ENCODE results near the gene BANP. TPM values are rescaled to one million over a fixed set of nuclear protein-coding genes. Genes with fewer than 3 reads are reported as not detected.
A peak's percentile ranks its signal among the peaks of the same experiment; 100 is the strongest.
"Not testable (repeated sequence)": the region's sequence is repeated elsewhere in the genome, so short reads cannot be mapped to it uniquely, and the experiment has no call there.

The BANP gene
- total RNA-seq, 1 donor from 2014 or later, result 39.1 TPM

DNA sequence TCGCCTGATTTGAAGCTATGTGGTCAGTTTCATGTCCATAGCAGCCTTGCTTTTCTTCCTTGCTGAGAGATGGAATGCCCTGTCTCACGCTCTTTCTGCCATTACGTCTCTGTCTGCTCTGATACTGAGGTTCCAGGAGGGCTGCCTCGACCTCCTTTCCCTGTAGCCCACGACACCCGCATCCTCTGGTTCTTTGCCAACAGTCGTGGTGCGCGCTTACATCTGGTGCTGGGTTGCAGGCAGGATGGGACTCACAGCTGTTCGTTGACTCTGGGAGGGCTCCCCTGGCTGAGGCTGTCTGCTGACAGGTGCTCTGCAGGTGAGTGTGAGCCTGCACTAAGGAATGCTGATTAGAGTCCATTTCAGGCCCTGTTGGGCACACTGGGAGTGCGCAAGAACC lies 90.3 kb downstream of the BANP start:
- not testable (repeated sequence) for DNase-seq (ENCODE audit: low read depth, low spot score); H3K9me3 Mint-ChIP-seq

GRCh38 chr16:88041986-88042562 lies 90.8 kb downstream of the BANP start:
- H3K27ac Mint-ChIP-seq (ENCODE audit: unreplicated experiment); H3K4me3 Mint-ChIP-seq; H3K4me1 Mint-ChIP-seq: not testable (repeated sequence)

More for the DNA sequence above, 90.3 kb downstream of the BANP start:
- H3K27ac Mint-ChIP-seq (ENCODE audit: unreplicated experiment); H3K36me3 Mint-ChIP-seq (ENCODE audit: low read depth); H3K27me3 Mint-ChIP-seq (ENCODE audit: low read depth); H3K4me3 Mint-ChIP-seq; H3K4me1 Mint-ChIP-seq: not testable (repeated sequence)

DNA sequence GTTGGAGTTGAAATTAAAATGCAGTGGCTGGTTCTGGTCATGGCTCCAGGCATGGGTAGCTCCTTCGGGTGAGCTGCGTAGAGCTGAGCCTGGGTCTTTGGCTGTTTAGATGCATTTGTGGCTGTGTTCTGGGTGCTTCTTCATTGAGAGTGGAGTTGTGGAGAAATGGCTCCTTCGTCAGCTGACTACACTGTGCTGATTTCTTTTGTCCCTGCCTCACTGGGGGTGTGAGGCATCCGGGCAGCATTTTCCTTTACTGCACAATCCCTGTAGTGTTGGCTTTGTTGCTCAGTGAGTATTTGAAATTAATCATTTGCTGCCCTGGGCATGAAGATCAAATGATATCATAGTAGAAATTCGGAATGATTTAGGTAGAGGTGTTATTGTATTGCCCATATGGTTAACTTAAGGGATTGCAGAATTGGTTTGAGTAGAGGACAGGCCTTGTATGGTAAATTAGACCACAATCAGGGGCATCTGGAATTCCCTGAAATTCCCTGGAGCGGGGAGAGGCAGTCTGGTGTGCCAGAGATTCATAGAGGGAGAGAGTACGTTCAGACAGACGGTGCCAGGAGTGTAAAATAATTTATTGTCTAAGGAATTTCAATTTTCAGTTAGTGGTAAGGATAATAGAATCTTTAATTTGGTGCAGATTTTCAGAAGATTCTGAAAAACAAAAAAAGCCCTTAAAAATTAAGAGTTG lies 92.1 kb downstream of the BANP start:
- H3K27me3 Mint-ChIP-seq (ENCODE audit: low read depth); DNase-seq (ENCODE audit: low read depth, low spot score); H3K4me1 Mint-ChIP-seq; H3K4me3 Mint-ChIP-seq; H3K9me3 Mint-ChIP-seq; H3K36me3 Mint-ChIP-seq (ENCODE audit: low read depth): not testable (repeated sequence)
- H3K27ac Mint-ChIP-seq (ENCODE audit: unreplicated experiment), result peak overlapping the region; percentile 19

More at GRCh38 chr16:88041986-88042562, 90.8 kb downstream of the BANP start:
- not testable (repeated sequence) for H3K27me3 Mint-ChIP-seq (ENCODE audit: low read depth); H3K9me3 Mint-ChIP-seq; DNase-seq (ENCODE audit: low read depth, low spot score); H3K36me3 Mint-ChIP-seq (ENCODE audit: low read depth)

GRCh38 chr16:88044121-88044581 lies 92.9 kb downstream of the BANP start:
- not testable (repeated sequence) for DNase-seq (ENCODE audit: low read depth, low spot score); H3K4me3 Mint-ChIP-seq; H3K4me1 Mint-ChIP-seq; H3K36me3 Mint-ChIP-seq (ENCODE audit: low read depth); H3K27ac Mint-ChIP-seq (ENCODE audit: unreplicated experiment); H3K9me3 Mint-ChIP-seq; H3K27me3 Mint-ChIP-seq (ENCODE audit: low read depth)

GRCh38 chr16:88045361-88045760 lies 94.1 kb downstream of the BANP start:
- not testable (repeated sequence) for H3K4me1 Mint-ChIP-seq; H3K9me3 Mint-ChIP-seq; H3K27me3 Mint-ChIP-seq (ENCODE audit: low read depth); H3K36me3 Mint-ChIP-seq (ENCODE audit: low read depth); H3K4me3 Mint-ChIP-seq; H3K27ac Mint-ChIP-seq (ENCODE audit: unreplicated experiment); DNase-seq (ENCODE audit: low read depth, low spot score)

DNA sequence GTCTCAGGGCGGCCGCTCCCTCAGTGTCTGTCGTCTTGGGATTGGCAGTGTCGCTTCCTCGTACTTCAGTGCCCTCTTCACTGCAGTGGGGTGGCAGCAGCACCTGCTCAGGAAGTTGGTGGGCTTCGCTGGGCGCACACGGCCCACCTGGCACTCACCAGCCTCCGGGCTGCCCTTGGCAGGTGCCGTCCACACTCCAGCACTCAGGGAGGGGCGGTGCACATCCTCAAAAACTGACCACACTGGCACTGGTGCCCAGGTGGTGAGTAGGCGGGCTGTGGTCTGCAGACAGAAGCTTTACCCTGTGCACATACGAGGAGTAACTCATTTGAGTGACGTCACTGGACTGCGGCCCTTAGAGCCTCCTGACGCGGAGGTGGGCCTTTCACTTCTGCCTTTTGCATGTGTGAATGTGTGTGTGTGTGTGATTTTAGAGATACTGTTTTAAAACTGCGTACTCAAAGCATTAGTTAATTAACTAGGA lies 94.6 kb downstream of the BANP start:
- peaks cover 6% of the 10 kb centered on the region for H3K4me1 Mint-ChIP-seq
- no peak for TF ChIP-seq CTCF (conservative IDR thresholded peaks at IDR 0.05)
- no peak for DNase-seq (ENCODE audit: low read depth, low spot score)
- no peak overlapping the region for H3K4me3 Mint-ChIP-seq
- no peaks in the 10 kb centered on the region for H3K27me3 Mint-ChIP-seq (ENCODE audit: low read depth)
- peak overlapping the region; percentile 12 for H3K27ac Mint-ChIP-seq (ENCODE audit: unreplicated experiment)
- H3K36me3 Mint-ChIP-seq (ENCODE audit: low read depth), result peaks cover 5% of the 10 kb centered on the region
- no peaks in the 10 kb centered on the region for H3K9me3 Mint-ChIP-seq

DNA sequence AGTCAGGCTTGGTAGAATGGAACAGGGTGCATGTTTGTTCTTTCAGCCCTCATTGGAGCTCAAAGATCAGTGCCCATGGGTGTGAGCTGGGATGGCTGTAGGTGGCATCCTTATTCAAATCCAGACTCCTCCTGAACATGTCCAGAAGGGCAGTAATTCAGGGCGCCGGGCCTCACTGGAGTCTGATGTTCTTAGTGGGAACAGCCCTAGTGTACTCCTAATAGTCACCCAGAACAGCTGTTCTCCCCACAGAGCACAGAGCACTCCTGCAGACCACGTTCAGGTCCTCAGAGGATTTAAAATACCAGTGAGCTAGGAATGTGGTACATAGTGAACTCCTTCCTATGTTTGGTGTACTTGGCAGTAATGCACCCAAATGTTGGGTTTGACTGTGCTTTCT lies 96.2 kb downstream of the BANP start:
- H3K27me3 Mint-ChIP-seq (ENCODE audit: low read depth), result no peaks in the 10 kb centered on the region
- H3K4me1 Mint-ChIP-seq, result peaks cover 6% of the 10 kb centered on the region
- no peaks in the 10 kb centered on the region for H3K9me3 Mint-ChIP-seq
- H3K4me3 Mint-ChIP-seq, result no peak overlapping the region
- no peak for TF ChIP-seq CTCF (conservative IDR thresholded peaks at IDR 0.05)
- peaks cover 5% of the 10 kb centered on the region for H3K36me3 Mint-ChIP-seq (ENCODE audit: low read depth)
- H3K27ac Mint-ChIP-seq (ENCODE audit: unreplicated experiment), result no peak overlapping the region
- no peak for DNase-seq (ENCODE audit: low read depth, low spot score)

DNA sequence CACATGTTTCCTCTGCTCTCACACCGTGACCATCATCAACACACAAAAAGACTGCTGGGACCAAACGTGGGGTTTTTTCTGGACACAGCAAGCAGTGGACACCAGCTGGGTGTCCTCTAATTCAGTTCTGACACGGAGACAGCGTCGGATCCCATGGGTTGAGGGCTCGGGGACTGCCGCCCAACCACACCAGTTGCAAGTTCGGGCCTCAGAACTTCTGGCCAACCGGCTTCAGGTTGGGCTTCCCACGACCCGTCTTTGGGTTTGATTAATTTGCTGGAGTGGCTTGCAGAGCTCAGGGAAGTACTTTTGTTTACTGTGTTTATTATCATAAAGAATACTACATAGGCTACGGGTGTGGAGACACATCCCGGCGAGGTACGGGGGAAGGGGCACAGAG lies 97.8 kb downstream of the BANP start:
- Mint-ChIP-seq H3K4me1 (no peaks in the 10 kb centered on the region), H3K27ac (ENCODE audit: unreplicated experiment) (peak overlapping the region; percentile 87)
- no peak for DNase-seq (ENCODE audit: low read depth, low spot score)

More for the DNA sequence above, 97.8 kb downstream of the BANP start:
- Mint-ChIP-seq H3K27me3 (ENCODE audit: low read depth) (no peaks in the 10 kb centered on the region), H3K4me3 (no peak overlapping the region), H3K36me3 (ENCODE audit: low read depth) (peaks cover 3% of the 10 kb centered on the region), H3K9me3 (no peaks in the 10 kb centered on the region)
- no peak for TF ChIP-seq CTCF (conservative IDR thresholded peaks at IDR 0.05)
